BLaER1 treated with 17β-estradiol and CSF1 and Interleukin-3, amounts not matched to agents 10 nM and 100 nM (cell line): ENCODE data around the gene RPH3AL.
"Not testable (repeated sequence)": the region's sequence is repeated elsewhere in the genome, so short reads cannot be mapped to it uniquely, and the experiment has no call there.

ENCODE experiments used
- H3K27ac ChIP-seq, 11 experiments: shearing (Covaris generic); formaldehyde crosslinking; 2 replicates each; pipeline ENCODE4 v1.8.1; 2022
- H3K27me3 ChIP-seq, 11 experiments: shearing (Covaris generic); formaldehyde crosslinking; 2 replicates each; pipeline ENCODE4 v1.8.1; 2022
- H3K36me3 ChIP-seq, 11 experiments: shearing (Covaris generic); formaldehyde crosslinking; 2 replicates each; pipeline ENCODE4 v1.8.1; 2022
- H3K4me1 ChIP-seq, 10 experiments: shearing (Covaris generic); formaldehyde crosslinking; 2 replicates each; pipeline ENCODE4 v1.8.1; 2022
- H3K4me2 ChIP-seq, 11 experiments: shearing (Covaris generic); formaldehyde crosslinking; 2 replicates each; pipeline ENCODE4 v1.8.1; 2022
- H3K4me3 ChIP-seq, 10 experiments: shearing (Covaris generic); formaldehyde crosslinking; 2 replicates each; pipeline ENCODE4 v1.8.1; 2022
- H3K9ac ChIP-seq, 11 experiments: shearing (Covaris generic); formaldehyde crosslinking; 2 replicates each; pipeline ENCODE4 v1.8.1; 2022
- H3K9me3 ChIP-seq, 11 experiments: shearing (Covaris generic); formaldehyde crosslinking; replicated peaks in 1 of 11; 2 replicates each; pipeline ENCODE4 v1.8.1; 2022
- H4K20me1 ChIP-seq, 11 experiments: shearing (Covaris generic); formaldehyde crosslinking; 2 replicates each; pipeline ENCODE4 v1.8.1; 2022
- Cebpa-rat ChIP-seq, 11 experiments: shearing (Covaris generic); IDR thresholded peaks; 2 replicates each; pipeline ENCODE4 v1.8.1; 2022

RPH3AL gene

DNA sequence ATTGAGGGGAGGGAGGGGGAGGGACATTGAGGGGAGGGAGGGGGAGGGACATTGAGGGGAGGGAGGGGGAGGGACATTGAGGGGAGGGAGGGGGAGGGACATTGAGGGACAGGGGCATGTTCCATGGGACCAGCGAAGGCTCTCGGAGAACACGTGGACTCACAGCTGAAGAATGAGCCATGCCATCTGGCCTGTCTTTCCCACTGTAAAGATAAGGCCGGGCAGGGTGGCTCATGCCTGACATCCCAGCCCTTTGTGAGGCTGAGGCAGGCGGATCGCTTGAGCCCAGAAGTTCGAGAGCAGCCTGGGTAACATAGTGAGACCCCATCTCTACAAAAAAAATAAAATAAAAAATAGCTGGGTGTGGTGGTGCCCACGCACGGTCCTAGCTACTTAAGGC lies 32.5 kb downstream of the RPH3AL start:
- Histone ChIP-seq H3K9ac (no peak overlapping the region), H4K20me1 (peaks cover 0 to 21% (median 3%) of the 10 kb centered on the region in 11 experiments; a peak in 6 of 22 replicates), H3K4me3 (no peak overlapping the region), H3K27ac (no peak overlapping the region), H3K4me2 (no peak overlapping the region), H3K4me1 (peaks cover 0 to 31% (median 12%) of the 10 kb centered on the region in 10 experiments; a peak in 11 of 20 replicates), H3K27me3 (peaks cover 0 to 10% (median 0%) of the 10 kb centered on the region in 11 experiments; a peak in 6 of 22 replicates), H3K36me3 (peaks cover 5 to 28% (median 15%) of the 10 kb centered on the region in 11 experiments; a peak in 13 of 22 replicates), H3K9me3 (peaks cover 16 to 40% (median 33%) of the 10 kb centered on the region in 11 experiments)
- no peak for TF ChIP-seq Cebpa-rat (IDR thresholded peaks at IDR 0.05)

DNA sequence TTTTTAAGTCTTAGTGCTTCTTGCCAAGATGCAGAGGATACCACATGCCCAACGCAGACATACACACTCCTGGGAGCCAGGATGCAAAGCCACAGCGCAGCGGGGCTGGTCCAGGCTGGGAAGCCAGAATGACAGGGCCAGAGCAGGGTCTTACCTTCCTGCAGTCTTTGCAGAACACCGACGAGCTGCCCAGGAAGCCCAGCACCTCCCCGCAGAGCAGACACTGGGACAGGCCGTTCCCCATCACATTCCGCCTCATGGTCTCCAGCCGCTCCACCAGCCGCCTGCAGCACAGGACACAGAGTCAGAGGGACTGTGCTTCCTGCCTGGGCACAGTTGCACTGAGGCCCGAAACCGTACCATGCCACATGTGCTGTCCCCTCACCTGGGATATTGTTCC lies 33.3 kb downstream of the RPH3AL start:
- H4K20me1 ChIP-seq: peaks cover 0 to 23% (median 3%) of the 10 kb centered on the region in 11 experiments; a peak in 6 of 22 replicates
- no peak overlapping the region for H3K4me3 ChIP-seq
- H3K9me3 ChIP-seq: peaks cover 17 to 49% (median 38%) of the 10 kb centered on the region in 11 experiments
- no peak overlapping the region for H3K27ac ChIP-seq
- no peak overlapping the region for H3K9ac ChIP-seq
- peaks cover 0 to 10% (median 0%) of the 10 kb centered on the region in 11 experiments; a peak in 6 of 22 replicates for H3K27me3 ChIP-seq
- TF ChIP-seq Cebpa-rat (IDR thresholded peaks at IDR 0.05): no peak
- H3K4me2 ChIP-seq: no peak overlapping the region
- peaks cover 5 to 28% (median 15%) of the 10 kb centered on the region in 11 experiments; a peak in 13 of 22 replicates for H3K36me3 ChIP-seq
- H3K4me1 ChIP-seq: peaks cover 0 to 29% (median 12%) of the 10 kb centered on the region in 10 experiments; a peak in 11 of 20 replicates

DNA sequence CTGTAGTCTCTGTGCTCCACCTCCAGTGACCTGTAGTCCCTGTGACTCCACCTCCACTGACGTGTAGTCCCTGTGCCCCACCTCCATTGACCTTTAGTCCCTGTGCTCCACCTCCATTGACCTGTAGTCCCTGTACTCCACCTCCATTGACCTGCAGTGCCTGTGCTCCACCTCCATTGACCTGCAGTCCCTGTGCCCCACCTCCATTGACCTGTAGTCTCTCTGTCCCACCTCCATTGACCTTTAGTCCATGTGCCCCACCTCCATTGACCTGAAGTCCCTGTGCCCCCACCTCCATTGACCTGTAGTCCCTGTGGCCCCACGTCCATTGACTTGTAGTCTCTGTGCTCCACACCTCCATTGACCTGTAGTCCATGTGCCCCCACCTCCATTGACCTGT lies 35.5 kb downstream of the RPH3AL start:
- H3K9ac ChIP-seq, H3K27ac ChIP-seq, H3K27me3 ChIP-seq, H3K4me2 ChIP-seq, H3K4me3 ChIP-seq: not testable (repeated sequence)
- peaks cover 5 to 28% (median 15%) of the 10 kb centered on the region in 11 experiments; a peak in 13 of 22 replicates for H3K36me3 ChIP-seq
- peaks cover 17 to 49% (median 38%) of the 10 kb centered on the region in 11 experiments for H3K9me3 ChIP-seq
- peaks cover 0 to 25% (median 4%) of the 10 kb centered on the region in 11 experiments; a peak in 6 of 22 replicates for H4K20me1 ChIP-seq
- peaks cover 0 to 10% (median 1%) of the 10 kb centered on the region in 10 experiments; a peak in 10 of 20 replicates for H3K4me1 ChIP-seq

DNA sequence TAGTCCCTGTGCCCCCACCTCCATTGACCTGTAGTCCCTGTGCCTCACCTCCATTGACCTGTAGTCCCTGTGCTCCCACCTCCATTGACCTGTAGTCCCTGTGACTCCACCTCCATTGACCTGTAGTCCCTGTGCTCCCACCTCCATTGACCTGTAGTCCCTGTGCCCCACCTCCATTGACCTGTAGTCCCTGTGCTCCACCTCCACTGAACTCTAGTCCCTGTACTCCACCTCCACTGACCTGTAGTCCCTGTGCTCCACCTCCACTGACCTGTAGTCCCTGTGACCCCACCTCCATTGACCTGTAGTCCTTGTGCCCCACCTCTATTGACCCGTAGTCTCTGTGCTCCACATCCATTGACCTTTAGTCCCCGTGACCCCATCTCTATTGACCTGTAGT lies 37.2 kb downstream of the RPH3AL start:
- not testable (repeated sequence) for H3K4me3 ChIP-seq, H3K27me3 ChIP-seq, H3K9ac ChIP-seq, H3K27ac ChIP-seq, H3K4me1 ChIP-seq, H3K4me2 ChIP-seq
- Histone ChIP-seq H4K20me1 (peaks cover 0 to 36% (median 4%) of the 10 kb centered on the region in 11 experiments; a peak in 6 of 22 replicates), H3K36me3 (peaks cover 5 to 28% (median 15%) of the 10 kb centered on the region in 11 experiments; a peak in 13 of 22 replicates), H3K9me3 (peaks cover 17 to 49% (median 38%) of the 10 kb centered on the region in 11 experiments)

- not testable (repeated sequence) for H3K4me3 ChIP-seq, H3K4me2 ChIP-seq
- peaks cover 0 to 44% (median 13%) of the 10 kb centered on the region in 11 experiments; a peak in 7 of 22 replicates for H4K20me1 ChIP-seq
Observed at GRCh38 chr17:314614-314944, 38.0 kb downstream of the RPH3AL start.

DNA sequence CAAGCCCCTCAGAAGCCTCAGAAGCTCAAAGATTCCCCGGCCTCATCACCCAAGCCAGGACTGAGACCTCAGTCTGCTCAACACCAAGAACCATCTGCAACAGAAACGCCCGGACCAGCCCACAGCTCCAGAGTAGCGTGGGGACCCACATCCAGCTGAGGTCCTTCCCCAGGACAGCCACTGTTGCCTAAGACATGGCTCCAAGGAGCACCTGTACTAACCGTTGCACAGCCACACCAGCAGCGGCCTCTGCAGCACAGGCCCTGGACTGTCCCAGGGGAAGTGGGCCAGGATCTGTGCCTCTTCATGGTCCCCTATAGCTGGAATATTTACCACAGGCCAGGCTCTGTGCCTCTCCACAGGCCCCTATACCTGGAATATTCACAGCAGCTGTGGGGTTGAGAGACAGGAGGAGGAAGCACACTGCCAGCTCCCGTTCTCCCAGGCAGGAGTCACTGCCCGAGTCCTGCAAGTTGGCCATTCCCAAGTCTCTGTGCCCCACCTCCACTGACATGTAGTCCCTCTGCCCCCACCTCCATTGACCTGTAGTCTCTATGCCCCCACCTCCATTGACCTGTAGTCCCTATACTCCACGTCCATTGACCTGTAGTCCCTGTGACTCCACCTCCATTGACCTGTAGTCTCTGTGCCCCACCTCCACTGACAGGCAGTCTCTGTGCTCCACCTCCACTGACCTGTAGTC lies 38.5 kb downstream of the RPH3AL start:
- Histone ChIP-seq H4K20me1 (peaks cover 0 to 44% (median 13%) of the 10 kb centered on the region in 11 experiments; a peak in 7 of 22 replicates), H3K9me3 (peaks cover 13 to 45% (median 35%) of the 10 kb centered on the region in 11 experiments), H3K9ac (no peak overlapping the region), H3K4me3 (no peak overlapping the region), H3K27ac (no peak overlapping the region), H3K36me3 (peaks cover 1 to 23% (median 11%) of the 10 kb centered on the region in 11 experiments; a peak in 13 of 22 replicates), H3K27me3 (no peaks in the 10 kb centered on the region), H3K4me1 (peaks cover 0 to 19% (median 9%) of the 10 kb centered on the region in 10 experiments; a peak in 12 of 20 replicates), H3K4me2 (no peak overlapping the region)
- no peak for TF ChIP-seq Cebpa-rat (IDR thresholded peaks at IDR 0.05)

More at GRCh38 chr17:314614-314944, 38.0 kb downstream of the RPH3AL start:
- not testable (repeated sequence) for H3K9ac ChIP-seq, H3K27me3 ChIP-seq, H3K27ac ChIP-seq
- Histone ChIP-seq H3K36me3 (peaks cover 5 to 28% (median 15%) of the 10 kb centered on the region in 11 experiments; a peak in 13 of 22 replicates), H3K9me3 (peaks cover 17 to 49% (median 38%) of the 10 kb centered on the region in 11 experiments), H3K4me1 (peaks cover 0 to 18% (median 9%) of the 10 kb centered on the region in 10 experiments; a peak in 12 of 20 replicates)

DNA sequence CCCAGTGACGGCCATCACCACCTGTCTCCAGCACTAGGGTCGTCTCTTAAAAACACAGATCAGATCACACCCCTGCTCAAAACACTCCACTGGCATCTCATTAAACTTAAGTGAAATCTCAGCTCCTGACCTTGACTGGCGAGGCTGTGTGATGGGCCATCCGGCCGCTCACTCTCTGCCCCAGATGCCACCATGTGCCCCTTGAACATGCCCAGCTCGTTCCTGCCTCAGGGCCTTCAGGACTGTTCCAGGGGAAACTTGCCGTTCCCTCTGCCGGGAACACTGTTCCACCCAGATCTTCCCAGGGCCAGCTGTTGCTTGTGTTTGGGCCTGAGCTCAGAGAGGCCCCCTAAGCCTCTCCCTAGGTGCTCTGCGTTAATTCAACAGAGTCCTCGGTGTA lies 39.4 kb downstream of the RPH3AL start:
- Histone ChIP-seq H3K27ac (no peak overlapping the region), H3K36me3 (peaks cover 0 to 15% (median 7%) of the 10 kb centered on the region in 11 experiments; a peak in 9 of 22 replicates), H4K20me1 (peaks cover 0 to 51% (median 13%) of the 10 kb centered on the region in 11 experiments; a peak in 9 of 22 replicates), H3K9me3 (peaks cover 10 to 37% (median 30%) of the 10 kb centered on the region in 11 experiments), H3K4me1 (peaks cover 0 to 25% (median 9%) of the 10 kb centered on the region in 10 experiments; a peak in 12 of 20 replicates), H3K4me2 (no peak overlapping the region), H3K4me3 (no peak overlapping the region), H3K27me3 (no peaks in the 10 kb centered on the region), H3K9ac (no peak overlapping the region)
- no peak for TF ChIP-seq Cebpa-rat (IDR thresholded peaks at IDR 0.05)

DNA sequence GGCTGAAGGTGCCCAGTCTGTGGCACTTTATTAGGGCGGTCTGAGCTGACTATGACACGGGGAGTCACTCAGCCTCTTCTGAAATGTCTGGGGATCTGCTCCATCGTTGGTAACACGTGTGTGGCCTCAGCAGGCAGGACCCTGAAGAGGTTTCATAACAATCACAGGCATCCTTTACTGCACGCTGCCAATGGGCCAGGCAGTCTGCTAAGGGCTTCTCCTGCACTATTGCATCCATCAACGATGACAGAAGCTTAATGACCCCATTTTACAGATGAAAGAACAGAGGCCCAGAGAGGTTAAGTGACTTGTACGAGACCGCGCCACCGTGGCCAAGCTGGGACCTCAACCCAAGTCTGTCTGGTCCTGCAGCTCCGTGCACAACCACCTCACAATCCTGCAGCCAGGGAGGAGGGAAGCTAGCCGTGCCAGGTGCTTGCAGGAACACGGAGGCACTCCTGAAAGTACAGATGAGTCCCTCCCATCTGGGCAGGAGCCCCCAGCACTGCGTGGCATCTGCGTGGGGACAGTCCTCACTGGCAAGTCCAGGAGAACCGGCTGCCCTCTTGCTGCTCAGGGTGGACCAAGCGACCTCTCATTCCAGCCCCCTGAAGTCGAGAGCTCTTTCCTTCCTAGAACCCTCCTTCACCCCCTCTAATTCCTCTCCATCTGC lies 40.0 kb downstream of the RPH3AL start:
- H3K4me3 ChIP-seq: no peak overlapping the region
- TF ChIP-seq Cebpa-rat (IDR thresholded peaks at IDR 0.05): no peak
- H3K4me2 ChIP-seq: no peak overlapping the region
- peaks cover 0 to 57% (median 18%) of the 10 kb centered on the region in 11 experiments; a peak in 10 of 22 replicates for H4K20me1 ChIP-seq
- no peak overlapping the region for H3K9ac ChIP-seq
- no peaks in the 10 kb centered on the region for H3K27me3 ChIP-seq
- H3K9me3 ChIP-seq: peaks cover 8 to 33% (median 28%) of the 10 kb centered on the region in 11 experiments
- peaks cover 0 to 11% (median 7%) of the 10 kb centered on the region in 11 experiments; a peak in 4 of 22 replicates for H3K36me3 ChIP-seq
- peaks cover 0 to 29% (median 10%) of the 10 kb centered on the region in 10 experiments; a peak in 12 of 20 replicates for H3K4me1 ChIP-seq
- no peak overlapping the region for H3K27ac ChIP-seq
